Natural killer cell (primary cell): ENCODE data around the gene TMEM120A. TPM values are rescaled to one million over a fixed set of nuclear protein-coding genes. Genes with fewer than 3 reads are reported as not detected.

Source experiments
- ATAC-seq, 3 donors: fragments of 150-1000 bp in 2 of 3; fragments of 200-7000 bp in 1 of 3; cut with Tn5 transposase; 1 replicate in 1 of 3; 2 replicates in 2 of 3; pipeline ENCODE4 v1.10.0; 2021; ENCODE audit warnings: mild to moderate bottlenecking in 2 of 3, moderate library complexity in 2 of 3
- DNase-seq, 2 donors: peaks; one replicate each; pipeline versions ENCODE4 v3.0.0 to v3.0.0-alpha.2; 2013 to 2021; ENCODE audit warnings: mixed read lengths in 1 of 2
- H3K27ac ChIP-seq: one replicate; pipeline ENCODE4 v1.5.1; 2013; ENCODE audit warnings: mild to moderate bottlenecking, low read length
- H3K27me3 ChIP-seq: one replicate; pipeline ENCODE4 v1.6.1; 2013; ENCODE audit warnings: low read length; ENCODE audit not compliant: control insufficient read depth, insufficient read depth
- H3K36me3 ChIP-seq: one replicate; pipeline ENCODE4 v1.6.1; 2013; ENCODE audit warnings: low read length; ENCODE audit not compliant: control insufficient read depth, insufficient read depth
- H3K4me1 ChIP-seq: one replicate; pipeline ENCODE4 v1.6.1; 2013; ENCODE audit warnings: low read length; ENCODE audit not compliant: control insufficient read depth, insufficient read depth
- H3K4me3 ChIP-seq: one replicate; pipeline ENCODE4 v1.5.1; 2013; ENCODE audit warnings: low read length
- H3K9me3 ChIP-seq: one replicate; pipeline ENCODE4 v1.6.1; 2013; ENCODE audit warnings: low read length; ENCODE audit not compliant: control insufficient read depth, insufficient read depth
- H3K27ac Mint-ChIP-seq, 2 donors: one replicate each; pipeline ENCODE4 v1.8.0; 2022; ENCODE audit warnings: mild to moderate bottlenecking in 2 of 2, mixed read lengths in 2 of 2, moderate library complexity in 1 of 2
- H3K27me3 Mint-ChIP-seq, 2 donors: one replicate each; pipeline ENCODE4 v1.8.0; 2022; ENCODE audit warnings: low read depth in 2 of 2, mixed read lengths in 2 of 2
- H3K36me3 Mint-ChIP-seq: one replicate; pipeline ENCODE4 v1.8.0; 2022; ENCODE audit warnings: mixed read lengths
- H3K4me1 Mint-ChIP-seq, 2 donors: one replicate each; pipeline ENCODE4 v1.8.0; 2022; ENCODE audit warnings: mixed read lengths in 2 of 2
- H3K4me3 Mint-ChIP-seq: one replicate; pipeline ENCODE4 v1.8.0; 2022; ENCODE audit warnings: mild to moderate bottlenecking, moderate library complexity, mixed read lengths
- H3K9me3 Mint-ChIP-seq, 2 donors: one replicate each; pipeline ENCODE4 v1.8.0; 2022; ENCODE audit warnings: mixed read lengths in 2 of 2
- CTCF ChIP-seq: fragments of 200-600 bp; IDR thresholded peaks from one replicate; pipeline ENCODE4 v1.8.0; 2022; ENCODE audit warnings: antibody characterized with exemption
- WGBS: methylation state at CpG from one replicate; pipeline ENCODE4 v1.1.7; 2013; ENCODE audit warnings: missing lambda C conversion rate; ENCODE audit not compliant: insufficient coverage; 5-methylcytosine and 5-hydroxymethylcytosine counted together
- intact Hi-C: fragments of 100-400 bp; cut with micrococcal nuclease; formaldehyde crosslinking; loops from one replicate; pipeline ENCODE4 v1.14.2; 2022
- total RNA-seq, 4 donors: library from RNA; stranded (reverse); fragments of 120-200 nt in 1 of 4; gene quantifications; one replicate each; pipeline versions ENCODE4 v1.2.3 to v1.2.4, GENCODE V29; 2013 to 2022

Gene TMEM120A
- total RNA-seq, 3 donors from 2014 or later (not counting 1 experiment from before 2014, with no cell fraction given), result 24.3 to 38.1 (median 34.6) TPM

DNA sequence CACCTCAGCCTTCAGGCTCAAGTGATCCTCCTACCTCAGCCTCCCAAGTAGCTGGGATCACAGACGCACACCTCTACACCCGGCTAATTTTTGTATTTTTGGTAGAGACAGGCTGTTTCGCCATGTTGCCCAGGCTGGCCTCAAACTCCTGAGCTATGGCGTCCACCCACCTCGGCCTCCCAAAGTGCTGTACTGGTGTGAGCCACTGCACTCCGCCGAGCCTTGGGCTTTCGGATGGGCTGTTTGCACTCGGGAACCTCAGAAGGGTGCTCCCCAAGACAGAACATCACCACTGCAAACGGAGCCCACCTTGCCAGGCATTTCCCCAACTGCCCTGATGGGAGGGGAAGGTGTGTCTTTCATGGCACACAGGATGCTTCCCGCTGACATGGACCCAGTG, 27.3 kb downstream of the TMEM120A start:
- no peak overlapping the region for H3K27ac Mint-ChIP-seq
- Histone ChIP-seq H3K9me3 (no peaks in the 10 kb centered on the region), H3K4me1 (peaks cover 3% of the 10 kb centered on the region), H3K36me3 (peaks cover 10% of the 10 kb centered on the region), H3K27me3 (no peaks in the 10 kb centered on the region), H3K4me3 (no peak overlapping the region), H3K27ac (no peak overlapping the region)
- 93% methylated on average over 11 of the region's 11 CpGs for WGBS
- peaks cover 0 to 13% of the 10 kb centered on the region in 2 donors for H3K4me1 Mint-ChIP-seq
- ATAC-seq (no peak), DNase-seq (no peak)
- no peaks in the 10 kb centered on the region for H3K36me3 Mint-ChIP-seq
- intact Hi-C loops, result no loop called here
- H3K4me3 Mint-ChIP-seq, result no peak overlapping the region
- H3K27me3 Mint-ChIP-seq, result no peaks in the 10 kb centered on the region
- no peaks in the 10 kb centered on the region for H3K9me3 Mint-ChIP-seq
- no peak for TF ChIP-seq CTCF

DNA sequence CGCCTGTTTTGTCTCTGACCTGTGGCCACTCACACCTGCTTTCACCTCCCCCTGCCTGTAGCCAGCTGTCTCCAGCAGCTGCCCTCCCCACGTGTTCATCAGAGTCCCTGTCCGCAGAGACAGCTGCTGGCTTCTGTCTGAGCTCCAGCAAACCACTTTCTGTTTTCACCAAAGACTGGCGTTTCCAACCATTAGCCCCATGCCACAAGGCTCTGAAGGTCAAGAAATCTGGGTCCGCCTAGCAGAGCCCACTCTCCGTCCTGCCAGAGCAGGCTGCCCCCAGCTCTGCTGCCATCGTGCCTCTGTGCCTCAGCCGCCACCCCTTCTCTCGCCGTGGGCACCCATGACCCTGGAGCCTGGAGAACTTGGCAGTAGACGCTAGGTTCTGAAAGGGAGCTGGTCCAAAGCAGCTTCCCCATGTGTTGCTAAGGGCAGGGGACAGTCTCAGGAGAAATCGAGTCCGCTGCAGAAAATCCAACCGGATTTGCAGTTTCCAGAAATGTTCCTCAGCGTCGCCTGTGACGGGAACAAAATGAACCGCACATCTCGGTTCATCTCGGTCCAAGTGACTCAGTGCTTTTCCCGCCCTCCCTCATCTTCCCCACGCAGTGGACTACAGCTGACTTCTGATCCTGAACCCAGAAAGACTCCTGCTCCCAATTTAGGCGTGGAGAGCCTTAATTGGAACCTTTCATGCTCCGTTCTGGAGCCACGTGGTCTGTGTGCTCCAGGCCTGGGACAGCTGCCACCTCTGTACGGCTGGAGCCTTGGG, 28.0 kb downstream of the TMEM120A start:
- H3K9me3 Mint-ChIP-seq, result no peaks in the 10 kb centered on the region
- 90% methylated on average over 26 of the region's 26 CpGs for WGBS
- H3K9me3 ChIP-seq, result no peaks in the 10 kb centered on the region
- ATAC-seq (no peak), DNase-seq (no peak)
- H3K36me3 Mint-ChIP-seq, result no peaks in the 10 kb centered on the region
- H3K27ac Mint-ChIP-seq, result no peak overlapping the region
- H3K4me3 ChIP-seq, result no peak overlapping the region
- peaks cover 10% of the 10 kb centered on the region for H3K36me3 ChIP-seq
- H3K4me1 Mint-ChIP-seq, result peaks cover 0 to 6% of the 10 kb centered on the region in 2 donors
- no peak overlapping the region for H3K27ac ChIP-seq
- intact Hi-C loops, result no loop called here
- H3K27me3 Mint-ChIP-seq, result no peaks in the 10 kb centered on the region
- H3K27me3 ChIP-seq, result no peaks in the 10 kb centered on the region
- TF ChIP-seq CTCF, result no peak
- H3K4me3 Mint-ChIP-seq, result no peak overlapping the region
- H3K4me1 ChIP-seq, result peaks cover 3% of the 10 kb centered on the region

- no peak for ATAC-seq
- Mint-ChIP-seq H3K4me1 (peaks cover 0 to 6% of the 10 kb centered on the region in 2 donors), H3K36me3 (no peaks in the 10 kb centered on the region), H3K27ac (no peak overlapping the region), H3K4me3 (no peak overlapping the region), H3K27me3 (no peaks in the 10 kb centered on the region), H3K9me3 (no peaks in the 10 kb centered on the region)
- Histone ChIP-seq H3K27me3 (no peaks in the 10 kb centered on the region), H3K4me1 (peaks cover 3% of the 10 kb centered on the region), H3K27ac (no peak overlapping the region), H3K4me3 (no peak overlapping the region), H3K9me3 (no peaks in the 10 kb centered on the region), H3K36me3 (peaks cover 10% of the 10 kb centered on the region)
- no peak for TF ChIP-seq CTCF
- DNase-seq, result no peak
- 94% methylated on average over 13 of the region's 13 CpGs for WGBS
- intact Hi-C loops, result no loop called here
Measured at GRCh38 chr7:75965617-75966016, 28.8 kb downstream of the TMEM120A start.
